K562 treated with DMSO at 1 percent for 4 hours (cell line): Measurements from ENCODE around the gene TOR4A. TPM values are rescaled to one million over a fixed set of nuclear protein-coding genes. Genes with fewer than 3 reads are reported as not detected.

Source experiments
- total RNA-seq: library from RNA; unstranded; fragments of 300-600 nt; gene quantifications from 2 replicates; pipeline ENCODE4 v1.2.3, GENCODE V29; 2022; ENCODE audit not compliant: insufficient read depth

Gene TOR4A
- 49.5 and 59.8 TPM in 2 replicates for total RNA-seq

GRCh38 chr9:137277329-137278041 lies at the start of gene TOR4A:
Gene TOR4A (plus strand): TSS chr9:137277726. CDS start chr9:137278690, 964 bp downstream.

DNA sequence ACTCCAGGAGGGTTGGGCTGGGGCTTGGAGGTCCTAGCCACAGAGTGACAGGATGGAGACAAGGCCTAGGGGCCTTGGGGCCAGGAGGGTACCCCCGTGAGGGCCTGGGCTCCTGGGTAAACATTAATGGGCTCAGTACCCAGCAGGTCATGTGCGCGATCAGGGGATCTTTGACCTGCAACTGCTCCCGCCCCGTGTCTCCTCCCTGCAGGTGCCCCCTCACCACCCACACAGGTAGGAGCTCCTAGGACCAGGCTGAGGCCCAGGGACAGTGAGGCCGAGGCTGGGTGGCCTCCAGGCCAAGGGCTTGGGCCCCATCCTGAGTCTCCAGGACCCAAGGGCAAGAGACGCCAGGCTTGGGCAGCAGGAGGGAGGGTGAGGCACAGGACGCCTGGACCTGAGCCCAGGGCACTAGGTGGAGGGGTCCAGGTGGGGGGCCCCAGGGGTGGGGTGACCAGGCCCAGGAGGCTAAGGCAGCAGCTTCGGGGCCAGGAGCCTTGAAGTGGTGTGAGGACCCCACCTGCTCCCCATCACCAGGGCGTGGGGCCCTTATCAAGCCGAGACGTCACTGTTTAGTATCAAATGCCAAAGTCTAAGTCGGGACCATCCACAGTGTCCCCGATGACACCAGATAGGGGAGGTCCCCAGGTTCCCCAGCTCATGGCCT lies 46.7 kb upstream of the TOR4A start, which contains the start of gene SLC34A3:
Gene SLC34A3, plus strand, starts transcription at position 197 of the 667 bp plus-strand sequence. CDS start 802 bp downstream, outside the sequence.

GRCh38 chr9:137240841-137241489 lies 36.6 kb upstream of the TOR4A start, which contains the start of gene TUBB4B:
Gene TUBB4B (plus strand): TSS chr9:137241287. CDS start chr9:137241361, 74 bp downstream.

DNA sequence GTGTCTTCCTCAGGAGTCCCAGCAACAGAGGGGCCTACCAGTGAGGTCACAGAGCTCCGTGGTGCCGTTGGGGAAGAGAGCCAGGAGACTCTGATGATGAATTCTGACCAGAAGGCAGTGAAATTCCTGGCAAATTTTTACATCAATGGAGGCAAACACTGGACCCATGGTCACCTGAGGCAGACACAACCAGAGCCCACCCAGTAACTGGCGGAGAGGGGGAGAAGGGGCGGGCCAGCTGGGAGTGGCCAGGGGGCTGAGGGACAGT lies 26.4 kb upstream of the TOR4A start, which contains the start of gene STPG3:
Gene STPG3, plus strand, starts transcription at position 93 of the 268 bp plus-strand sequence. Its CDS starts 1 bp downstream, at position 94.

DNA sequence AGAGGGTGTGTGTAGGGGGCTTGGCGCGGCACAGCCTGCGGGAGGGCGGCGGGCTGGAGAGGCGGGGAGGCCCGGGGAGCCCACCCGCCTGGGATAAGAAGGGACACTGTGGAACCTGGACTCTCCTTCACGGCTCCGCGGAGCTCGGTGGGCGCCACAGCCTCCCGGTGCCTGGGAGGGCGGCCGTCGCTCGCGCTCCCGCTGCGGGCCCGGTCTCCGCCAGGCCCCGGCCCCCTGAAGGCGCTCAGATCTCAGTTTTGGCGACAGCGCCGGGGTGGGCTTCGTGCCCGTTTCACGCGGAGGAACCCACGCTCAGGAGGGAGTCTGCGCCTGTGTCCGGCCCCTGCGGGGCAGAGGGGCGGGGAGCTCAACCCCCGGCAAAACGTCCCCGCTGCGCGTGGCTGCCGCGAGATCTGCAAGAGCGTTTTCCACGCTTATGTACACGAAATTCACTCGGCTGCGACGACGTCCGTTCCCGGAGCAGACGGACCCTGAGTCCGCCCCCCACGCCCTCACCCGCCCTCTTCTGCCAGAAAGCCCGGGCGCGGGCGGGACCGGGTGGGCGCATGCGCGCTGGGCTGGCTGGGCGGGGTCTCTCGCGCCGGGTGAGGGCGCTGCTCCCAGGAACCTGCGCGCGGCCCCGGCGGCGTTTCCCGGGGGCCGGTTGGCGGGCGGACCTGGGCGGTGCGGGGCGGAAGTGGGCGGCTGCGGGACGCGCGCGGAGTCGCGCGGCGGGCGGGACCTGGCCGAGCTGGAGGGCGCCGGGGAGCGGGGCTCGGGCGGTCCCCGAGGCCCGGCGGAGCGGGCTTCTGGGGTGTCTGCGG lies 22.7 kb upstream of the TOR4A start, which contains the start of gene NELFB:
Gene NELFB, plus strand, starts transcription at position 704 of the 824 bp plus-strand sequence.

DNA sequence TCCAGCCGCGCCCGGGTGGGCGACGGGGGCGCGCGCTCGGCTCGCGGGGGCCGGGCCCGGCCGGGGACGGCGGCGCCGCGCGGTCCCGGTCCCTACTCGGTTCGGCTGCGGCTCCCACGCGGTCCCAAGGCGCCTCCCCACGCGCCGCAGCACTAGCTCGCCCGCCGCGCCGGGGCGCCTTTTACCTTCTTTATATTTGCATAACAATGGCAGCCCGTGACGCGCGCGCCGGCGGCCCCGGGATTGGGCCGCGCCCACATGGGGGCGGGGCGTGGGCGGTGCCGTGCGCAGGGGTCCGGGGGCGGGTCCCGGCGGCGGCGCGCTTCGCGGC lies 24.6 kb downstream of the TOR4A start, which contains the start of gene NRARP:
Gene NRARP, minus strand, starts transcription at position 154 of the 331 bp plus-strand sequence. CDS start 343 bp downstream, outside the sequence.

Other genes starting within 250 kb of the TOR4A start
- 14.1 and 26.4 TPM in 2 replicates for gene ABCA2, start 249.5 kb upstream of the TOR4A start, total RNA-seq
- not detected in 2 replicates for gene FUT7, start 245.6 kb upstream of the TOR4A start, total RNA-seq
- 0.52 and 1.0 TPM in 2 replicates for gene NPDC1, start 231.5 kb upstream of the TOR4A start, total RNA-seq
- not detected in 2 replicates for gene ENTPD2, start 223.7 kb upstream of the TOR4A start, total RNA-seq
- gene SAPCD2, start 207.2 kb upstream of the TOR4A start, total RNA-seq: 27.1 and 30.1 TPM in 2 replicates
- gene UAP1L1, start 200.2 kb upstream of the TOR4A start, total RNA-seq: 9.4 and 14.1 TPM in 2 replicates
- gene MAN1B1, start 190.7 kb upstream of the TOR4A start, total RNA-seq: 37.3 and 38.9 TPM in 2 replicates
- 228 and 246 TPM in 2 replicates for gene DPP7, start 163.0 kb upstream of the TOR4A start, total RNA-seq
- not detected in 2 replicates for gene GRIN1, start 138.6 kb upstream of the TOR4A start, total RNA-seq
- not detected in 2 replicates for gene LRRC26, start 107.7 kb upstream of the TOR4A start, total RNA-seq
- not detected in 2 replicates for gene TMEM210, start 105.7 kb upstream of the TOR4A start, total RNA-seq
- gene ANAPC2, start 89.2 kb upstream of the TOR4A start, total RNA-seq: 32.5 and 40.5 TPM in 2 replicates
- gene SSNA1, start 89.0 kb upstream of the TOR4A start, total RNA-seq: 203 and 207 TPM in 2 replicates
- gene TPRN, start 77.0 kb upstream of the TOR4A start, total RNA-seq: 26.9 and 34.8 TPM in 2 replicates
- 35.0 and 40.6 TPM in 2 replicates for gene TMEM203, start 72.1 kb upstream of the TOR4A start, total RNA-seq
- 23.0 and 25.4 TPM in 2 replicates for gene NDOR1, start 72.0 kb upstream of the TOR4A start, total RNA-seq
- 6.2 and 6.7 TPM in 2 replicates for gene RNF208, start 55.5 kb upstream of the TOR4A start, total RNA-seq
- gene CYSRT1, start 52.6 kb upstream of the TOR4A start, total RNA-seq: 1.1 TPM in 1 of 2 replicates, not detected in the other
- gene RNF224, start 50.2 kb upstream of the TOR4A start, total RNA-seq: 0.99 TPM in 1 of 2 replicates, not detected in the other
- gene SLC34A3, start 46.8 kb upstream of the TOR4A start, total RNA-seq: not detected in 2 replicates
- 816 and 880 TPM in 2 replicates for gene TUBB4B, start 36.4 kb upstream of the TOR4A start, total RNA-seq
- not detected in 2 replicates for gene STPG3, start 26.4 kb upstream of the TOR4A start, total RNA-seq
- gene NELFB, start 22.4 kb upstream of the TOR4A start, total RNA-seq: 84.5 and 89.8 TPM in 2 replicates
- 16.1 and 30.4 TPM in 2 replicates for gene NRARP, start 24.5 kb downstream of the TOR4A start, total RNA-seq
- 9.8 TPM in 2 replicates for gene EXD3, start 145.4 kb downstream of the TOR4A start, total RNA-seq
- gene NOXA1, start 145.7 kb downstream of the TOR4A start, total RNA-seq: 1.1 and 1.8 TPM in 2 replicates
- gene ENTPD8, start 163.6 kb downstream of the TOR4A start, total RNA-seq: not detected in 2 replicates
- 52.0 and 53.0 TPM in 2 replicates for gene NSMF, start 181.6 kb downstream of the TOR4A start, total RNA-seq